Smooth muscle cell (in vitro differentiated cells): Measurements from ENCODE around the gene PCSK5. TPM values are rescaled to one million over a fixed set of nuclear protein-coding genes. Genes with fewer than 3 reads are reported as not detected.
"Not testable (repeated sequence)": the region's sequence is repeated elsewhere in the genome, so short reads cannot be mapped to it uniquely, and the experiment has no call there.

Source experiments
- DNase-seq: peaks from one replicate; lab custom pipeline; 2025; ENCODE audit not compliant: unreplicated experiment; lab: John Stamatoyannopoulos, UW
- H2AFZ ChIP-seq: fragments of 200-600 bp; sonication (generic); 2 replicates; pipeline ENCODE4 v1.6.0; 2016; ENCODE audit warnings: antibody characterized with exemption, low read depth, mild to moderate bottlenecking
- H3F3A ChIP-seq: fragments of 200-600 bp; sonication (generic); 2 replicates; pipeline ENCODE4 v1.6.0; 2017; ENCODE audit warnings: antibody characterized with exemption, low read depth
- H3K27ac ChIP-seq: fragments of 200-600 bp; sonication (generic); 2 replicates; pipeline ENCODE4 v1.5.1; 2016; ENCODE audit warnings: low read depth, mild to moderate bottlenecking
- H3K27me3 ChIP-seq: fragments of 200-600 bp; sonication (generic); 2 replicates; pipeline ENCODE4 v1.6.1; 2016; ENCODE audit warnings: low read depth, mild to moderate bottlenecking
- H3K36me3 ChIP-seq: fragments of 200-600 bp; sonication (generic); 2 replicates; pipeline ENCODE4 v1.5.1; 2016; ENCODE audit warnings: low read depth
- H3K4me1 ChIP-seq: fragments of 200-600 bp; sonication (generic); 2 replicates; pipeline ENCODE4 v1.5.1; 2016; ENCODE audit warnings: low read depth
- H3K4me2 ChIP-seq: fragments of 200-600 bp; sonication (generic); 2 replicates; pipeline ENCODE4 v1.6.0; 2016; ENCODE audit warnings: mild to moderate bottlenecking
- H3K4me3 ChIP-seq: fragments of 200-600 bp; sonication (generic); 2 replicates; pipeline ENCODE4 v1.5.1; 2016; ENCODE audit warnings: mild to moderate bottlenecking
- H3K79me2 ChIP-seq: fragments of 200-600 bp; sonication (generic); 2 replicates; pipeline ENCODE4 v1.6.0; 2016; ENCODE audit warnings: low read depth, mild to moderate bottlenecking
- H3K9ac ChIP-seq: fragments of 200-600 bp; sonication (generic); 2 replicates; pipeline ENCODE4 v1.6.0; 2016; ENCODE audit warnings: low read depth
- H3K9me3 ChIP-seq: fragments of 200-600 bp; sonication (generic); replicated peaks from 2 replicates; pipeline ENCODE4 v1.5.1; 2016; ENCODE audit warnings: low read depth
- H4K20me1 ChIP-seq: fragments of 200-600 bp; sonication (generic); 2 replicates; pipeline ENCODE4 v1.6.0; 2016; ENCODE audit warnings: low read depth
- CTCF ChIP-seq: fragments of 200-600 bp; sonication (generic); IDR thresholded peaks from 2 replicates; pipeline ENCODE4 v1.5.1; 2017; ENCODE audit warnings: borderline replicate concordance, mild to moderate bottlenecking, antibody characterized with exemption; ENCODE audit not compliant: insufficient read depth, poor library complexity, severe bottlenecking
- WGBS: methylation state at CpG from one replicate; pipeline ENCODE4 v1.1.7; 2016; ENCODE audit warnings: low lambda C conversion rate; 5-methylcytosine and 5-hydroxymethylcytosine counted together
- polyA plus RNA-seq: library from polyadenylated mRNA; unstranded; fragments of >200 nt; fragmentation: Nextera tagmentation; extraction: Ambion mirVana; gene quantifications from 2 replicates; pipeline ENCODE4 v1.2.1, GENCODE V29; 2016
- total RNA-seq: library from RNA; depleted of rRNA; stranded (reverse); fragments of >200 nt; gene quantifications from 2 replicates; pipeline ENCODE4 v1.2.3, GENCODE V29; 2014

The PCSK5 gene
- total and polyA plus RNA-seq, 2 experiments from 2014 or later: 2.3 to 2.8 TPM

GRCh38 chr9:76322810-76323209 lies 432.3 kb downstream of the PCSK5 start:
- H3F3A ChIP-seq: no peaks in the 10 kb centered on the region
- 75% methylated on average over 10 of the region's 10 CpGs for WGBS
- H3K36me3 ChIP-seq: no peaks in the 10 kb centered on the region
- no peaks in the 10 kb centered on the region for H3K79me2 ChIP-seq
- DNase-seq: no peak
- H3K4me2 ChIP-seq: no peak overlapping the region
- H4K20me1 ChIP-seq: no peaks in the 10 kb centered on the region
- H3K4me3 ChIP-seq: no peak overlapping the region
- H3K9me3 ChIP-seq: no peaks in the 10 kb centered on the region
- no peak overlapping the region for H3K9ac ChIP-seq
- H2AFZ ChIP-seq: no peak overlapping the region
- no peak for TF ChIP-seq CTCF
- H3K27ac ChIP-seq: no peak overlapping the region
- no peaks in the 10 kb centered on the region for H3K27me3 ChIP-seq
- no peaks in the 10 kb centered on the region for H3K4me1 ChIP-seq

- 72% methylated on average over 2 of the region's 2 CpGs for WGBS
- H2AFZ ChIP-seq: no peak overlapping the region
- H3F3A ChIP-seq: no peaks in the 10 kb centered on the region
- H3K36me3 ChIP-seq: no peaks in the 10 kb centered on the region
- no peaks in the 10 kb centered on the region for H4K20me1 ChIP-seq
- no peaks in the 10 kb centered on the region for H3K27me3 ChIP-seq
- DNase-seq: no peak
- H3K4me1 ChIP-seq: no peaks in the 10 kb centered on the region
- no peak for TF ChIP-seq CTCF
- no peaks in the 10 kb centered on the region for H3K9me3 ChIP-seq
- no peak overlapping the region for H3K9ac ChIP-seq
- H3K27ac ChIP-seq: no peak overlapping the region
- H3K4me3 ChIP-seq: no peak overlapping the region
- H3K79me2 ChIP-seq: no peaks in the 10 kb centered on the region
- H3K4me2 ChIP-seq: no peak overlapping the region
These were observed 433.0 kb downstream of the PCSK5 start for GRCh38 chr9:76323490-76323889.

GRCh38 chr9:76324030-76324429 lies 433.6 kb downstream of the PCSK5 start:
- H3K79me2 ChIP-seq, H2AFZ ChIP-seq, H3K27ac ChIP-seq, DNase-seq, H4K20me1 ChIP-seq, H3K27me3 ChIP-seq, H3K4me2 ChIP-seq, H3K4me1 ChIP-seq, H3K4me3 ChIP-seq, H3K36me3 ChIP-seq, H3F3A ChIP-seq, H3K9me3 ChIP-seq, H3K9ac ChIP-seq: not testable (repeated sequence)
- WGBS: 93% methylated on average over 7 of the region's 7 CpGs

GRCh38 chr9:76330034-76330433 lies 439.6 kb downstream of the PCSK5 start:
- H3K27ac ChIP-seq: no peak overlapping the region
- H3K4me2 ChIP-seq: no peak overlapping the region
- H3K4me1 ChIP-seq: no peaks in the 10 kb centered on the region
- H3K36me3 ChIP-seq: no peaks in the 10 kb centered on the region
- no peak overlapping the region for H3K9ac ChIP-seq
- no peaks in the 10 kb centered on the region for H3K9me3 ChIP-seq
- H2AFZ ChIP-seq: no peak overlapping the region
- H3K4me3 ChIP-seq: no peak overlapping the region
- no peaks in the 10 kb centered on the region for H4K20me1 ChIP-seq
- TF ChIP-seq CTCF: no peak
- H3K79me2 ChIP-seq: no peaks in the 10 kb centered on the region
- no peaks in the 10 kb centered on the region for H3K27me3 ChIP-seq
- H3F3A ChIP-seq: no peaks in the 10 kb centered on the region
- no peak for DNase-seq
- 89% methylated on average over 1 of the region's 1 CpG for WGBS
